ENCODE data around the gene VAMP8. TPM values are rescaled to one million over a fixed set of nuclear protein-coding genes. Genes with fewer than 3 reads are reported as not detected.
"Not testable (repeated sequence)": the region's sequence is repeated elsewhere in the genome, so short reads cannot be mapped to it uniquely, and the experiment has no call there.

VAMP8 gene
- 10 to 100 TPM; 86.5 to 99.5 (median 91.1) TPM for polyA plus RNA-seq (ENCODE audit: insufficient read length in 4 of 4)

DNA sequence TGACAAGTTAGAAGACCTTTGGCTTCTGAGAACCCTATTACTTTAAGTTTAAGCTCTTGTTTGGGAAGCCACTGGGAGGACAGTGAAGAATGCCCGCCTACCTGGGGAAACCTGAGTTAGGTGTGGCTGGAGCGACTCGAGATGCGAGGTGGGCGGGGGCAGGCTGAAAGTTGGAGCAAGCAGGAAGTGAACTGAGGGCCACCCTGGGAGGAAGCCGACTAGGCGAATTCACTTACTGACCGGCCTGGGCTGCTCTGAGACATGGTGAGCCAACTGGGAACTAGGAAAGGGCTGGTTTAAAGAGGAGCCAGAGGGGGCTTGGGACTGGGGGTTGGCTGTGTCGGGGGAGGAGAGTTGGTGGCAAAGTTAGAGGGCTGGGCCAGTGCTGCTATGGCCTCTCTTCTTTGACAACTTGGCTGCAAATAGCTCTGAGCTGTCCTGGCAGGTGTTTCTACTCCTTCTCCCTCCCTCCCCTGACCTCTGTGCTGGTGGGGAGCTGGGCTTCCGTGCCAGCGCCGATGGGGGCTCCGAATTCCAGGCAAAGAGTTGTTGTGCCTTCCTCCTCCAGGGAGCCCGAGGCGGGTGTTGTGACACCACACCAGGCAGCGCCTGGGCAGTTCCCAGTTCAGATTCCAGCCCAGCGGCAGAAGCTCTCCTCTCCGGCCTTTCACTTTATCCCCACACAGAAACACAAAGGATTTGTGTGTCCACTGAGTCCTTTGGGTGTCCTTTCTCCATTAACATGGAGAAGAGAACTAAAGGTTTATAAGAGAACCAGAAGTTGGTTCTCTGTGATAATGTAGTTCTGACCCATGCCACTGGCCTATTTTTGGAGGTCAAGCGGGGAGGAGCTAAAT lies at the start of gene VAMP8:
VAMP8 (plus strand) TSS at position 201 of the 857 bp plus-strand sequence; CDS start at position 262, 61 bp downstream.
- no peak for DNase-seq (ENCODE audit: low read depth in 4 of 4, low spot score in 2 of 4)

DNA sequence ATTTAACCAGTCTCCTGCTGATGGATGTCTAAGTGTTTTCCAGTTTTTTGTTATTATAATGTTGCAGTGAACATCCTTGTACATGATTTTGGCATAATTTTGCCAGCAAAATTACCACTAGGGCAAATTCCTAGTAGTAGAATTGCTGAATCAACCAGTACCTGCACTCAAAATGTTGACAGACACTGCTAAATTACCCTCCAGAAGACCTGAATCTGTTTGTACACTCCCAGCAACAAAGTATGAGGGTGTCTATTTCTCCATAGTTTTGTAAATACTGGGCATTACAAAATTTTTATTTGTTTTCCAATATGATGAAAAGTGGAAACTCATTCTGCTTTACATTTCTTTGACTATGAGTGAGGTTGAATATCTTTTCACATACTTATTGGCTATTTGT lies 49.6 kb upstream of the VAMP8 start:
- no peak for DNase-seq (ENCODE audit: low read depth in 4 of 4, low spot score in 2 of 4)

DNA sequence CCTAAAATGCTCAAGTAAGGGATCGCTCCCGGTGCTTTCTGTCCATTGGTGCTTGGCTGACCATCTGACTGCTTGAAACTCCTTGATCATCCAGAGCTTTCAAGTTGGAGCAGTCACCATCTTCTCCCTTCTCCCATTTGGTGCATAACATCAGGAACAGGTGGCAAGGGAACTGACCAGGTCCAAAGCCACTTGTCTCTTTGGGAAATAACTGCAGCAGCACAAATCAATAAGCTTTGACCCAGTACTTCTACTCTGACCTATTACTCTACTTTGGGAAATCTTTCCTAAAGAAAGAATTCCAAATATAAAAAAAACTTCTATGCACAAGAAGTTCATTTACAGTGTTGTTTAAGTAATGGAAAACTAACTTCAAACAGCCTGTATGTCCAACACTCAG lies 49.0 kb upstream of the VAMP8 start:
- DNase-seq (ENCODE audit: low read depth in 4 of 4, low spot score in 2 of 4) = no peak

DNA sequence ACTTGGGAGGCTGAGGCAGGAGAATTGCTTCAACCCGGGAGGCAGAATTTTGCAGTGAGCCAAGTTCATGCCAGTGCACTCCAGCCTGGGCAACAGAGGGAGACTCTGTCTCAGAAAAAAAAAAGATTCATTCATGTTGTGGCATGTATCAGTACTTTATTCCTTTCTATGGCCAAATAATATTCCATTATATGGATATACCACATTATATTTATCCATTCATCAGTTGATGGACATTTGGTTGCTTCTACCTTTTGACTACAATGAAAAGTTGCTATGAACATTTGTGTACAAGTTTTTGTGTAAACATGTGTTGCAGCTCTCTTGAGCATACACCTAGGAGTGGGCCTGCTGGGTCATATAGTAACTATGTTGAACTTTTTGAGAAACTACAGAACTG lies 47.6 kb upstream of the VAMP8 start:
- DNase-seq (ENCODE audit: low read depth in 4 of 4, low spot score in 2 of 4) = no peak

DNA sequence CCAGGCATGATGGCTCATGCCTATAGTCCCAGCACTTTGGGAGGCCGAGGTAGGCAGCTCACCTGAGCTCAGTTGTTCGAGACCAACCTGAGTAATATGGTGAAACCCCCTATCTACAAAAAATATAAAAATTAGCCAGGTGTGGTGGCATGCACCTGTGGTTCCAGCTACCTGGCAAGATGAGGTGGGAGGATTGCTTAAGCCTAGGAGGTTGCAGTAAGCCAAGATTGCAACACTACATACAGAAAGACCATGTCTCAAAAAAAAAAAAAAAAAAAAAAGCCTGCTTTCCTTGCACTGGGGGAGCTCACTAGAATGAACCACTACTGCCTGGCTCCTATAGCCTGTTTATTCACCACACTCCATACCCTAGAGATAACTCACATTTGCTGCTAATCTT lies 45.8 kb upstream of the VAMP8 start:
- no peak for DNase-seq (ENCODE audit: low read depth in 4 of 4, low spot score in 2 of 4)

DNA sequence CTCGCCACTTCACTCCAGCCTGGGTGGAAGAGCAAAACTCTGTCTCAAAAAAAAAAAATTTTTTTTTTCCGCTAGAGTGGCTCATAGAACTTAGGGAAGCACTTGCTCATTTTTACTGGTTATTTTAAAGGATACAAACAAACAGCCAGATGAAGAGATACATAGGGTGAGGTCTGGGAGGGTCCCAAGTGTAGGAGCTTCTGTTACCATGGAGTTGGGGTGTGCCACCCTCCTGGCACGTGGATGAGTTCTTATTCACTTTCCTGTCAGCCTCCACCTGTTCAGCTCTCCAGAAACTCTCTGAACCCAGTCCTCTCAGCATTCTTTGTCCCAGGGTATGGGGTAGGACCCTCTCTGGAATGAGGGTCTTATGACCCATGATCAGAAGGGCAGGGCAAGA lies 43.3 kb upstream of the VAMP8 start:
- no peak for DNase-seq (ENCODE audit: low read depth in 4 of 4, low spot score in 2 of 4)

DNA sequence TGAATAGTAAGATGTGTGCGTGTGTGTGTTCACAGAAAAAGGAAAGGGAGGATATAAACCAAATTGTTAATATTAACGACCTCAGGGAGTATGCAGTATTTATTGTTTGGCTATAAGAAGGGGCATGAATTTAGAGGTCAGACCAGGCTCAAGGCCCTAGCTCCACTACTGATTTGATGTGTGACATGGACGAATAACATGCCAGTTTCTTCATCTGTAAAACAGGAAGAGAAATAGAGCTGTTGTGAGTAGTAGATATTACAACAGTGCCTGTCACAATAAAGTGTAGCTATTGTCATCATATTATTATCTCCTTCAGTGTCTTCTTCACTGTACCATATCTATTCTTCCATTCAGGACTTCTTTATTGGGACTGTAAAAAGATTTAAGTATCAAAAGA lies 42.5 kb upstream of the VAMP8 start:
- no peak for DNase-seq (ENCODE audit: low read depth in 4 of 4, low spot score in 2 of 4)

DNA sequence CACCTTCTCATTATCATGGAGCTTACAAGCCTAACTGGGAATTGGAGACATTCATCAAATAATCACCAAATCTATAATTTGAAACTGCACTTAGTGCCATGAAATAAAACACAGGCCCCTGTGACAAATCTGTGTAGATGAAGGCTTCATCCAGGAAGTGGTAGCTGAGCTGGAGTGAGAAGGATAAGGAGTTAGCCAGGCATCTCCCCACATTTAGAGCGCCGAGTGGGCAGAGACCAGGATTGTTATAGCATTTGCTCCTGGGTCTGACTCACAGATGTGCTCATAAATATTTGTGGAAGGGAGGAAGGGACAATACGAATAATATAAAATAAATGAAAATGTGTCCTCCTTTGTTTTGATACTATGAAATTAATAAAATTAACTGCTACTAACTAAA lies 40.9 kb upstream of the VAMP8 start:
- no peak for DNase-seq (ENCODE audit: low read depth in 4 of 4, low spot score in 2 of 4)

DNA sequence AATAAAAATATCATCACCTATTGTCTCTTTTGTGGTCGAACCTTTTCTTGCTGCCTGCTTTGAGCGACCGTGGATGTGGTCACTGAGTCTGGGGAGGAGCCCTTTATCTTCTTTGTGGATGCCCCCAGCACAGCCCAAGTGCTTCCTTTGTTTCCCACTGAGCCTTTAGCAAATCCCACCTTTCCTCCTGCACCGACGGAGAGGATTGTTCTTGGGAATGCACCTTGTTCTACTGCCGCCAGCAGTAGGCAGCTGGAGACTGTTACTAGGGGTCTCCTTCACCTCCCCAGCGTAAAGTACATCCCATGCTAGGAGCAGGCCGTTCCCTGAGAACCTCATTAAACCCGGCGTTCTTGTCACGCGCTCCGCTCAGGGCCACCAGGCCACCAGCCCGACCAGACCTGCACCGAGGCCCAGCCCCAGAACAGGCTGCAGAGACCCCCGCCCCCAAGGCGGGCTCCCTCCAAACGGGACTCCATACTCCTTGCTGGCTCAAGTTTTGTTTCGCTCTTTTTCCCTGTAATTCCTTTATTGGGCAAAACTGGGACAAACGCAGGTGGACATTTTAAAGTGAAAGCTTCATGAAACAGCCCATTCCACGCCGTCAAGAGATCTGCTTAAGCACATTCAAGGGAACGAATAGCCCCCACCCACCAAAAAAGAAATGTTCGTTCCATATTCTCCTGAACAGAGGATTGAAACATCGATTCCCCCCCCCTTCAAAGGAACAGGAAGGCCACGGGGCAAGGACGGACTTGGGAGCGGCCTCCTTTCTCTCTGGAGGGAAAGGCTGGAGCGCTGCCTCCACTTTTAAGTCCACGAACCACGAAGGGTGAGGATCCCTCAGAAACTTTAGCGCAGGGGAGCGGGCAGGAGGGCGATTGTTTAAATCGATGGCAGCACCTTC lies 39.5 kb upstream of the VAMP8 start:
- peak in 3 of 4 donors; percentile 43 to 65 (median 53) for DNase-seq (ENCODE audit: low read depth in 4 of 4, low spot score in 2 of 4)

DNA sequence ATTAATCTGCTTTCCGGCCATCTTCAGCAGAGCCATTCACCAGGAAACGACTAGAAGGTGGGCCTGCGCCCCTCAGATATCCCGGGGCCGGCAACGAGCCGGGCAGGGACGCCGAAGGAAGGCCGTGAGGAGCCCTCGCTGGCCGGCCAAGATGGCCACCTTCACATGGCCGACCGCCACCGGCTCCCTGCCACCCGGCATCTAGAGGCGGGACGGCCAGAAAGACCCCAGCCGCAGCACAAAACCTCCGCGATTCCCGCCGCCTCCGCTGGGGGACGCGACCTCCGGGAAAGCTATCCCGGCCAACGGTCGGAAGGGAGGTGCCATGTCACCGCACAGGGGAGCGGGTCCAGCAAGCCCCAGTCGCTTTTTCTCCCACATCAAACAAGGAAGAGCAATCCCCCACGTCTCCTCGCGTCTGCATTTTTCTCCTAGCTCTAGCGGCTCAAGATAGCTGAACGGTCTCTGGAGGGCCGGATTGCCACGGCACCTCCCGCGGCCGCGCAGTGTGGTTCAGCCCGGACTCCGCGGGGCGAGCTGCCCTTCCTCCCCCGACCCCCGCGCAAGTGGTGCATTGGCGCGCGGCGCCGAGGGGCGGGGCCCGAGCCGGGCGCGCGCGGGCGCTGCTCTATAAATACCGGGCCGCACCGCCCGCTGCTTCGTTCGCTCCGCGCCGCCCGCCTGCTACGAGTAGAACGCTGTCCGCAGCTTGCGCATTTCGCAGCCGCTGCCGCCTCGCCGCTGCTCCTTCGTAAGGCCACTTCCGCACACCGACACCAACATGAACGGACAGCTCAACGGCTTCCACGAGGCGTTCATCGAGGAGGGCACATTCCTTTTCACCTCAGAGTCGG lies 38.7 kb upstream of the VAMP8 start, which contains the start of gene MAT2A:
MAT2A (plus strand) TSS at position 662 of the 854 bp plus-strand sequence; CDS start at position 782, 120 bp downstream.
- peak; percentile 93 to 99 (median 97) for DNase-seq (ENCODE audit: low read depth in 4 of 4, low spot score in 2 of 4)

DNA sequence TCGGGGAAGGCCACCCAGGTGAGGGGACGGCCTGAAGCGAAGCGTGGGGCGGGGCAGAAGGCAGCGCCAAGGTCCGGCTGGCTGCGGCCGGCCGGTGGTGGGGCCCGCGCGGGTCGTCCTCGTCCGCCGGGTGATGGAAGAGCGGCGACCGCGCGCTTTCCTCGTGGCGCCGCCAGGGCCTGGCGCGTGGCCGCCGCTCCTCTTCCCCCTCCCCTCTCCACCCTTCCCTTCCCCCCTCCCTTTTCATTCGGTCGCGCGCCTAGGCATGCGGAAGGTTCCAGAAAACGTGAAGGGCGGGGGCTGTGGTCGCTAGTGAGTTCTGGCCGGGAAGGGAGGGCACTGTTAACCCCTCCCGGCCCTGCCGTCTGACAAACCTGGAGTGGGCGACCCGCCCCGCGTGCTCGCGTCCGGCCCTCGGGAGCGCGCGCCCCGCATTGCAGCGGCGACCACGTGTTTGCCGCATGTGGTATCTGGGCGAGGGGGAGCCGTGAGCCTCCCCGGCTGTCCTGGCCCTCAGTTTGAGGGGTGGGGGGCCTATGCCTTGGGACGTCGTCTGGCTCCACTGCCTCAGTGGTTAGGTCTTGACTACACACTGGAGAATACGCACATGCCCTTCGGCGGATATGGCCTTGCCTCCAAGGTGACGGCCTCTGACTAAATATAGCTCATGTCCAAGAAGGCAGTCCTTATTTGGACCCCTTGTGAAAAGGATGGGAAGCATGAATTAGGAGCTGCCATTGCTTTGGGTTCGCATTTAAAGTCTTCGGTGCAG lies 37.8 kb upstream of the VAMP8 start:
- DNase-seq (ENCODE audit: low read depth in 4 of 4, low spot score in 2 of 4) = peak in 3 of 4 donors; percentile 42 to 61 (median 55)

DNA sequence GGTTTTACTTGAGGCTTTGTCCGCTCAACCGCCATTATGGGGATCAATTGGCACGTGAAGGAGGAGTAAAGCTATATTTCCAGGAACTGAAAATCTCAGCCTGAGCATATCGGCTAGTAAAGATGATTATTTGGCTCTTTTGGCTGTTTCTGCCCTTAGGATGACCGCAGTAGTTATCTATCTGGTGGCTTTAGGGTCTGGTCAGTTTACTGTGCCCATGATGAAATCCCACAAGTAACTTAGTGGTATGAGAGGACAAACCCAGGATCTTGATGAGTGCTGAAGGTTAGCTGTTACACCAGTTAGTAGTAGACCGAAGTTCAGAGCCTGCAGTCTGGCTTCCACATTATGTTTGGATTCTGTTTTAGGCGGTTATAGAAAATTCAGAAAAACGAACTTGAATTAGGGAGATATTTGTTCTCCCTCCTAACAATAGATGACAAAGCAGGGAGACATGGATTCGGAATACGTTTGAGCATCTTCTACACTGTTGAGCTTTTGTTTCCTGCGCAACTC lies 37.2 kb upstream of the VAMP8 start:
- DNase-seq (ENCODE audit: low read depth in 4 of 4, low spot score in 2 of 4) = no peak

DNA sequence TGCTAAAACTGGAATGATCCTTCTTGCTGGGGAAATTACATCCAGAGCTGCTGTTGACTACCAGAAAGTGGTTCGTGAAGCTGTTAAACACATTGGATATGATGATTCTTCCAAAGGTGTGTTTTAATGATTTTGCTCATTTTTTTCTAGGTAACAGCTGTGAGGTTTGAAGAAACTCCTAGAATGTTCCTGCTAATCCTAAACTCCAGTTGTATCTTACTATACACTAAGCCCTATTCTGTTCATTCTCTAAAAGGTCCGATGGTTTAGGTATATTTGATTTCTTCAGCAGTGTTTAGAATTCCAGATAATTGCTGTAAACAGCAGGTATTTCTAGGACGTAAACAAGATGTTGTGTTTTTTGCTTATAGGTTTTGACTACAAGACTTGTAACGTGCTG lies 36.1 kb upstream of the VAMP8 start:
- no peak for DNase-seq (ENCODE audit: low read depth in 4 of 4, low spot score in 2 of 4)

DNA sequence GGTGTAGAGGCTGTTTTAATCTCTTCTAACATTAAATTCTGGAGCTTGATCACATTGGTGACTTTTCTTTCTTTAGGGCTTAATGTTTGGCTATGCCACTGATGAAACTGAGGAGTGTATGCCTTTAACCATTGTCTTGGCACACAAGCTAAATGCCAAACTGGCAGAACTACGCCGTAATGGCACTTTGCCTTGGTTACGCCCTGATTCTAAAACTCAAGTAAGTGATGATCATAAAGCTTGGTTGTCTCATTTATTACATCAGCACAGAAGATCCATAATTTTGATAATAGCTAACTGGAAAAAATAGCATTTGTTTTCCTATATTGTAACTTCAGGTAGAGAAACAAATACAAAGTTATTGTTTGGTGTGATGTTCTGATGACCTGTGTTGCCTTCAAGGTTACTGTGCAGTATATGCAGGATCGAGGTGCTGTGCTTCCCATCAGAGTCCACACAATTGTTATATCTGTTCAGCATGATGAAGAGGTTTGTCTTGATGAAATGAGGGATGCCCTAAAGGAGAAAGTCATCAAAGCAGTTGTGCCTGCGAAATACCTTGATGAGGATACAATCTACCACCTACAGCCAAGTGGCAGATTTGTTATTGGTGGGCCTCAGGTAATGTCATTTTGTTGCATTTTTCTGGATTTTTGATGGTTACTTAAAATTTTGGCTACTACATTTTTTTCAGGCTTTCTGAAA lies 35.5 kb upstream of the VAMP8 start:
- DNase-seq (ENCODE audit: low read depth in 4 of 4, low spot score in 2 of 4) = no peak

DNA sequence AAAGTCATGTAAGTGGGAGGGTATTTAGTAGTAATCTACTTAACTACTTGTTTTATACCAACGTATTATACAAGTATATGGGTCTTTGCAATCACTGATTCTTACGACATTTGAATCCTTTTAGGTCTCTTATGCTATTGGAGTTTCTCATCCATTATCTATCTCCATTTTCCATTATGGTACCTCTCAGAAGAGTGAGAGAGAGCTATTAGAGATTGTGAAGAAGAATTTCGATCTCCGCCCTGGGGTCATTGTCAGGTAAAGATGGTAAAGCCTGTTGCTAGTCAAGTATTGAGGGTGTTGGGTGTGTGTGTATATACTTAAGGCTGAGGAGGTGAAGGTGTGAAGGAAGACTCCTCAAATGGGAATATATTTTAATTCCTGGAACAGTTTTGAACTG lies 34.6 kb upstream of the VAMP8 start:
- DNase-seq (ENCODE audit: low read depth in 4 of 4, low spot score in 2 of 4) = no peak

DNA sequence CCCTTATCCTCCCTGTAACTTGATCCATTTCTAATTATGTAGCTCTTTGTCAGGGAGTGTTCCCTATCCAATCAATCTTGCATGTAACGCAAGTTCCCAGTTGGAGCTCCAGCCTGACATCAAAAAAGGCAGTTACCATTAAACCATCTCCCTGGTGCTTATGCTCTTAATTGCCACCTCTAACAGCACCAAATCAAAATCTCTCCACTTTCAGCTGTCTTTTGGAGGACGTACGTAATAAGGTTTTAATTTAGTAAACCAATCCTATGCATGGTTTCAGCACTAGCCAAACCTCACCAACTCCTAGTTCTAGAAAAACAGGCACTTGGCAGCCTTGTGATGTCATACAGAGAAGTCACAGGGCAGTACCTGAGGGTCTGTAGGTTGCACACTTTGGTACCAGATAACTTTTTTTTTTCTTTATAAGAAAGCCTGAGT lies 33.1 kb upstream of the VAMP8 start:
- not testable (repeated sequence) for DNase-seq (ENCODE audit: low read depth in 4 of 4, low spot score in 2 of 4)

DNA sequence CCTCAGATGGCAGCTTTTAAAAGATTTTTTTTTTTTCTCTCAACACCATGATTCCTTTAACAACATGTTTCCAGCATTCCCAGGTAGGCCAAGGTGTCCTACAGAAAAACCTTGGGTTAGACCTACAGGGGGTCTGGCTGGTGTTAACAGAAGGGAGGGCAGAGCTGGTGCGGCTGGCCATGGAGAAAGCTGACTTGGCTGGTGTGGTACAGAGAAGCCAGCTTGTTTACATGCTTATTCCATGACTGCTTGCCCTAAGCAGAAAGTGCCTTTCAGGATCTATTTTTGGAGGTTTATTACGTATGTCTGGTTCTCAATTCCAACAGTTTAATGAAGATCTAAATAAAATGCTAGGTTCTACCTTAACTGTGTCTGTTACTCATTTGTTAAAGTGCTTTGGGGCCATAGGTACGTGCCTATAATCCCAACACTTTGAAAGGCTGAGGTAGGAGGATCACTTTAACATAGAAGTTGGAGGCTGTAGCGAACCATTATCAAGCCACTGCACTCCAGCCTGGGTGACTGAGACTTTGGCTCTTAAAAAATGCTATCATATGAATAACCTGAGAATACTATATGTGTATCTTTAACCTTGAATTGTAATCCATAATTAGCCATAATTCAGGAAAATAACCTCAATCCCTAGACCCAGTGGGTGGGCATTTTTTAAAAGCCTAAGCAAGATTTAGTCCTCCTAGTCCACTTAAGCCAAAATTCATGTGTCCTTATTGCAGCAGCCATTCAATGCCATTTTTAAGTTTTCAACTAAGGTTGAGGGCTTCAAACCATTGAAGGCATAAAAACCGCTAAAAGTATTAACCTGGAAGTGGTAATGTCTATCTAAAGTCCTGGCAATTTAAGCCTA lies 32.2 kb upstream of the VAMP8 start:
- not testable (repeated sequence) for DNase-seq (ENCODE audit: low read depth in 4 of 4, low spot score in 2 of 4)

DNA sequence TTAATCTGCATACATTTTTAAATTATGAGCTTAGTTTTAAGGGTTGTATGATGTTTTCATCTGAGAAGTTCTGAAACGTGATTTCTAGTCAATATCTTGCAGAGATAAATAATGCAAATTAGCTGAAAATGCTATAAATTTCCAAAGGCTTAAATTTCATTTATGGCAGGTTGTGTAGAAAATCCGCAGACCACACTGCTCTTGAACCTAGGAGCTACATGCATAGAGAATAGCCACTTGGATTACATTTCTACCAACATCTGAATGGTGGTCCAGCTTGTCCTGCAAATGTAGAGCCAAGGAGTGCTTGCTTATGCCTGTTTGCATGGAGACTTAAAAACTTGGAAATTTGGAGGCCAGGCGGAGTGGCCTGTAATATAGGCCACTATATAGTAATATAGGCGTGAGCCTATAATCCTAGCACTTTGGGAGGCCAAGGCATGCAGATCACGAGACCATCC lies 31.6 kb upstream of the VAMP8 start:
- DNase-seq (ENCODE audit: low read depth in 4 of 4, low spot score in 2 of 4) = no peak

All from left renal cortex interstitium (tissue), 4 donors.